ENCODE data around the gene DNM1L.

DNA sequence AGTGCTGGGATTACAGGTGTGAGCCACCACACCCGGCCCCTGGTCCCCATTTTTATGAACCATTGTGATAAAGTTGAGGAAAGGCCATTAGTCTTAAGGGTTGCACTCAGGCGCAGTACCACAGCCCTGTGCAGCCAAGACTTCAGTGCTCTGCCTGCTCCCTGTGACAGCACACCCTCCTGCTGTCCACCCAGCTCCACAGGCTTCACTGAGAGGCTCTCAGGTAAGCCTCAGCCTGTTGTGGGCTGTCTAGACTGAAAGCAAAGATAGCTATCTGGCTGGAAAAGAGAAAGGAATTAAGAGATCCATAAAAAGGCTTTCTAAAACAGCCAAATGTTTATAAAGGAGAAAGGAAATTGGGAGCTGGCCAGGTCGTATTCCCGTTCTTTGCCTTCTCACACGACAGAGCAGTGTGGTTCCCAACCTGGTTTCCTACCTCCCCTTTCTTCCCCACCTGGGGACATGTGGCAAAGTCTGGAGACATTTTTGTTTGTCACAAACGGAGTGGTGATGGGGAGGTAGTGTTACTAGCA is 19.1 kb upstream of the DNM1L start:
- TF ChIP-seq, protein P1, sequence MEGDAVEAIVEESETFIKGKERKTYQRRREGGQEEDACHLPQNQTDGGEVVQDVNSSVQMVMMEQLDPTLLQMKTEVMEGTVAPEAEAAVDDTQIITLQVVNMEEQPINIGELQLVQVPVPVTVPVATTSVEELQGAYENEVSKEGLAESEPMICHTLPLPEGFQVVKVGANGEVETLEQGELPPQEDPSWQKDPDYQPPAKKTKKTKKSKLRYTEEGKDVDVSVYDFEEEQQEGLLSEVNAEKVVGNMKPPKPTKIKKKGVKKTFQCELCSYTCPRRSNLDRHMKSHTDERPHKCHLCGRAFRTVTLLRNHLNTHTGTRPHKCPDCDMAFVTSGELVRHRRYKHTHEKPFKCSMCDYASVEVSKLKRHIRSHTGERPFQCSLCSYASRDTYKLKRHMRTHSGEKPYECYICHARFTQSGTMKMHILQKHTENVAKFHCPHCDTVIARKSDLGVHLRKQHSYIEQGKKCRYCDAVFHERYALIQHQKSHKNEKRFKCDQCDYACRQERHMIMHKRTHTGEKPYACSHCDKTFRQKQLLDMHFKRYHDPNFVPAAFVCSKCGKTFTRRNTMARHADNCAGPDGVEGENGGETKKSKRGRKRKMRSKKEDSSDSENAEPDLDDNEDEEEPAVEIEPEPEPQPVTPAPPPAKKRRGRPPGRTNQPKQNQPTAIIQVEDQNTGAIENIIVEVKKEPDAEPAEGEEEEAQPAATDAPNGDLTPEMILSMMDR (conservative IDR thresholded peaks at IDR 0.05; ENCODE audit: low read depth, low read length): no peak
- TF ChIP-seq EZH2 (IDR thresholded peaks at IDR 0.05; ENCODE audit: borderline replicate concordance, low read depth, low read length, poor library complexity, severe bottlenecking): no peak

Data from A673 (cell line).